ENCODE results near the gene MACROD2. TPM values are rescaled to one million over a fixed set of nuclear protein-coding genes. Genes with fewer than 3 reads are reported as not detected.

Gene MACROD2
- total RNA-seq, 1 experiment from 2014 or later = 1.6 TPM

GRCh38 chr20:15623215-15623614 is 1627.9 kb downstream of the MACROD2 start:
- WGBS (ENCODE audit: extremely low coverage, insufficient read length, low lambda C conversion rate) = no CpG with 5 or more reads among the region's 2 CpGs
- H2BK120ac ChIP-seq (ENCODE audit: low read depth, low read length, poor library complexity, severe bottlenecking) = no peak overlapping the region
- H4K91ac ChIP-seq (ENCODE audit: insufficient read length, low read depth, low read length) = no peak overlapping the region
- no peak overlapping the region for H4K8ac ChIP-seq (replicated peaks; ENCODE audit: insufficient read length, low read depth, low read length)
- Mint-ChIP-seq H3K9me3 (no peaks in the 10 kb centered on the region), H3K27me3 (ENCODE audit: low read depth) (no peaks in the 10 kb centered on the region), H3K36me3 (ENCODE audit: insufficient read depth in 1 of 3, low read depth in 3 of 3) (peaks cover 0 to 2% (median 0%) of the 10 kb centered on the region in 3 experiments; a peak in 2 of 7 replicates), H3K27ac (no peak overlapping the region), H3K4me3 (no peak overlapping the region), H3K4me1 (peaks cover 23 to 28% of the 10 kb centered on the region in 2 experiments)
- H4K5ac ChIP-seq (ENCODE audit: insufficient read length, low read depth, low read length) = no peak overlapping the region
- H3K9ac ChIP-seq (ENCODE audit: extremely low read depth, insufficient read length, low read length) = no peak overlapping the region
- H3K4me1 ChIP-seq (ENCODE audit: insufficient read depth, low read length) = peaks cover 1% of the 10 kb centered on the region; the same call in 1 of the 2 replicates
- no peak for TF ChIP-seq CTCF (conservative IDR thresholded peaks at IDR 0.05)
- H3K79me2 ChIP-seq (ENCODE audit: insufficient read depth, low read length) = no peaks in the 10 kb centered on the region
- H3K23me2 ChIP-seq (ENCODE audit: insufficient read length, low read depth, low read length, poor library complexity, severe bottlenecking) = no peaks in the 10 kb centered on the region
- H2AK5ac ChIP-seq (ENCODE audit: insufficient read length, low read length) = no peak overlapping the region
- no peaks in the 10 kb centered on the region for H3K27me3 ChIP-seq (ENCODE audit: insufficient read depth, low read length)
- no peaks in the 10 kb centered on the region for H3K79me1 ChIP-seq (ENCODE audit: insufficient read depth, low read depth, low read length, poor library complexity, severe bottlenecking)
- no peak overlapping the region for H2BK15ac ChIP-seq (ENCODE audit: low read depth, low read length)
- no peak overlapping the region for H3K27ac ChIP-seq (ENCODE audit: insufficient read length, low read depth, low read length)
- DNase-seq = no peak
- no peak overlapping the region for H3K56ac ChIP-seq (ENCODE audit: insufficient read length, low read depth, low read length)
- no peak overlapping the region for H2BK5ac ChIP-seq (ENCODE audit: insufficient read length, low read length)
- no peak overlapping the region for H2BK20ac ChIP-seq (ENCODE audit: low read depth, low read length, poor library complexity, severe bottlenecking)
- no peaks in the 10 kb centered on the region for H4K20me1 ChIP-seq (ENCODE audit: control insufficient read depth, insufficient read depth, insufficient read length)
- no peak overlapping the region for H3T11ph ChIP-seq (ENCODE audit: low read length)
- no peak overlapping the region for H3K18ac ChIP-seq (ENCODE audit: insufficient read length, low read depth, low read length)
- H3K4me2 ChIP-seq (ENCODE audit: insufficient read depth, insufficient read length, low read length) = no peak overlapping the region
- no peak overlapping the region for H2BK12ac ChIP-seq (ENCODE audit: insufficient read length, low read depth, low read length)
- H2AFZ ChIP-seq (ENCODE audit: low read length) = no peak overlapping the region
- H3K14ac ChIP-seq (ENCODE audit: insufficient read depth, low read length) = no peak overlapping the region
- no peak overlapping the region for H3K4ac ChIP-seq (ENCODE audit: low read depth, low read length)
- H3K9me3 ChIP-seq (ENCODE audit: control insufficient read depth, low read depth, low read length) = no peaks in the 10 kb centered on the region
- no peak overlapping the region for H3K23ac ChIP-seq (ENCODE audit: insufficient read length, low read depth, low read length)

Measured in H9 (cell line).